NCI-H1048 (cell line): ENCODE results near the gene DOLK.

ENCODE experiments used
- DNase-seq: peaks from one replicate; lab custom pipeline; 2025; lab: John Stamatoyannopoulos, UW

Gene DOLK

DNA sequence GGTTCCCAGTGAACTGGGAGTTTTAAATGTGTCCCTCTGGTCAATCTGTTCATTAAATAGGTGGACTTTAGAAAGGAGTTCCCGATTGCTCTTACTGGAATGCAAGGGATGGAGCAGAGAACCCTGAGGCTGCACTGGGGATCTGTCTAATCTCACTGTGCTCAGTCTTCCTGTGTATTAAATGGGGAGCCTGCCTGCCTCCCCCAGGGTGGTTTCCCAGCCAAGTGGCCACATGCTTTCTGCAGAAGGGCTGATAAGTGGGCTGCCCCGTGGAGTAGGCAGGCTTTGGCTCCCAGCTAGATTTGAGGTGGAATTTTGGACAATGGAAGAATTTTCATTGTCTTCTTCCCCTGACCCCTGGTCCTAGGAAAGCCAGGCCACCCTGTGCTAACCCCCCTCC, 40.7 kb downstream of the DOLK start:
- DNase-seq: no peak

DNA sequence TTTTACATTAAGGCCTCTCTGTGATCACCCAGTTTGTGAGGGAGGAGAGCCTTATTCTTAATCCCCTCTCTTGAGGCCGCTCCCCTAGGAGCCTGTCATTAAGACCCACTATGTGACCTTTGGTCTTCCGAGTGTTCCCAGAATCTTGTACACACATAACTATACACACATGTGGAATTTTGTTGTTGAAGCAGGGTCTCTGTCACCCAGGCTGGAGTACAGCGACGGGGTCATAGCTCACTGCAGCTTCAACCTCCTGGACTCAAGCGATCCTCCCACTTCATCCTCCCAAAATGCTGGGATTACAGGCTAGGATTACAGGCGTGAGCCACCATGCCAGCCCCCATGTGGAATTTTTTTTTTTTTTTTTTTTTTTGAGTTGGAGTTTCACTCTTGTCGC, 41.4 kb downstream of the DOLK start:
- DNase-seq: no peak

DNA sequence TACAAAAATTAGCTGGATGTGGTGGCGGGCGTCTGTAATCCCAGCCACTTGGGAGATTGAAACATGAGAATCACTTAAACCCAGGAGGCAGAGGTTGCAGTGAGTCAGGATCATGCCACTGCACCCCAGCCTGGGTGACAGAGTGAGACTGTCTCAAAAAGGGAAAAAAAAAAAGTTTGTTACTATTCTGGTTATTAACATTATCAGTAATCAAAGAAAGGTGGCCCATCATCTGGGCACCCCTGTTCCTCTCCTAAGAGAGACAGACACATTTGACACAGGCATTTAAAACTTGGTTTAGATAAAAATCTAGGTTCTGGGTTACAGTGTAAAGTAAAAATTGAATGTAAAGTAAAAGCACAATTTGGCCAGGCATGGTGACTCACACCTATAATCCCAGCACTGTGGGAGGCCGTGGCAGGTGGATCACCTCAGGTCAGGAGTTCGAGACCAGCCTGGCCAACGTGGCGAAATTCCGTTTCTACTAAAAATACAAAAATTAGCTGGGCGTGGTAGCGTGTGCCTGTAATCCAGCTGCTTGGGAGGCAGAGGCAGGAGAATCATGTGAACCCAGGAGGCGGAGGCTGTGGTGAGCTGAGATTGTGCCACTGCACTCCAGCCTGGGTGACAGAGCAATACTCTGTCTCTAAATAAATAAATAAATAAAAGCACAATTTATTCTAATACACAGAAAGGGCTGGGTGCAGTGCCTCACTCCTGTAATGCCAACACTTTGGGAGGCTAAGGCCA, 43.4 kb downstream of the DOLK start:
- DNase-seq: no peak

DNA sequence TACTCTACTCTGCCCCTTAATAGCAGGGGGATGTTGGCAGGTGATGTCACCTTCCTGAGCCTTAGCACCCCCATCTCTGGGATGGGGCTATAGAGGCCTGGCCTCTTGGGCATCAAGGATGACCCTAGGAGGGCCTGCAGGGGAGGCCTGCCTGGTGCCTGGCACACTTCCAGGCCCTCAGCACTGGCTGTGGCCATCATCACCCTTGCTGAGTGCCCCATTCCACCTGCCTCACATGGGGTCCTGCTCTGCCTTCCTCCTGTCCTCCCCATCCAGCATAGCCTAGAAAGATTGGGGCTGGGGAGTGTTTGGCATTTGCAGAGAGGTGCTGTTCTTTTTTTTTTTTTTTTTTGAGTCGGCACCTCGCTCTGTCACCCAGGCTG, 44.3 kb downstream of the DOLK start:
- DNase-seq: no peak

DNA sequence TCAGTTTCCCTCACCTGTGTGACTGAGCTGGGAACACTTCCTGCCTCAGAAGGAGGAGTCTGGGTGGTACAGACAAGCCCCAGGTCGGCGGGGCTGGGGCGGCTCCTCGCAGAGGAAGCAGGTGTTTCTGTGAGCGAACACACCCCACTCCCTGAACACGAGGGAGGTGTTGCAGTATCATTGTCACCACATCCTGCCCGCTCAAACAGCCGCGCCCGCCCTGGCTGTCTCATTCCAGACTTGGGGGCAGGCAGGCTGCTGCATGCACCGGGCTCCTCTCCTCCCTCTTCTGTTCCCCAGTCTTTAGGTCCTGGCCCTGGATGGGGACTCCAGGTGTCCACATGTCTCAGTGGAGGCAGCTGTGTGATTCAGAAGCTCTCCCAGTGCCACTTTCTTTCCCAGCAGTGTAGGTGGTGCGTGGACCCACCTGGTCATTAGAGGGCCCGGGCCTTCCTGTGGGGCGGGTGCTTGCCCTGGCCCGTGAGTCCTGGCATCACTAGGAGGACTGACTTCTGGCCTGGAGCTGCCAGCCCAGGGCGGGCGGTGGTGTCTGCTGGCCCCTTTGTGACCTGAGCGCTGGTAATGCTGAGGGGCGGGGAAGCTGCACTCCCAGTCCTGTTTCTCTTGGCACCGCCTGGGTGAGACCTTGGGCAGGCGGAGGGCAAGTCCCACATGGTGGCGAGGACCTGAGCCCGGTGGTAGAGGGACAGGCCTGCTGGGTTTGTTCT, 44.9 kb downstream of the DOLK start:
- DNase-seq: no peak

DNA sequence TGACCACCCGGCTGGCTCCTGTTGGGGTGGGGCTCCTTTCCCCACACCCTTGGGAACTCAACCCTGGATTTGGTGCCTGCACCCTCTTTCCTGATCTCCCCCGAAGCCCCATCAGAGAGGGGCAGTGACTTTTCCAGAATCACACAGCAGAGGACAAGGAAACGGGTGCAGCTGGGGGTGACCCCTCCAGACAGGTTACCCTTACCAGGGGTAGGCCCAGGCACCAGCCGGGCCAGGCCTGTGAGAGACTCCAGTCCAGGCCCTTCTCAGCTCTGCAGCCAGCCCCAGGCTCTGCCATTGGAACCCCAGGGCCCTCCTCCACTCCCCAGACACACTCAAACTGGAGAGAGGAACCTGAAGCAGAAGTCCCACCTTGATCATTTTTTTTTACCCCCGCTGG, 45.6 kb downstream of the DOLK start:
- DNase-seq: no peak

DNA sequence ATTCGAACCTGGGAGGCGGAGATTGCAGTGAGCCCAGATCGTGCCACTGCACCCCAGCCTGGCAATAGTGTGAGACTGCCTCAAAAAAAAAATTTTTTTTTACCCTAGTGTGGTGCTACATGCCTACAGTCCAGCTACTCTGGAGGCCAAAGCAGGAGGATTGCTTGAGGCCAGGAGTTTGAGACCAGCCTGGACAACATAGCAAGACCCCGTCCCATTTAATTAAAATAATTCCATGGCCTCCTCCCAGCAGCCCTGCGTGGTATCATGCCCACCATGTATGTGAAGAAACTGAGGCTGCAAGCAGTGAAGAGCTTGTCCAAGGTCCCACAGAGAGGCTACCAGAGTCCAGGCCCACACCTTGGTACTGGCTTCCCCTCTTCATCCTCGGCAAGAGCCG, 46.0 kb downstream of the DOLK start:
- no peak for DNase-seq

DNA sequence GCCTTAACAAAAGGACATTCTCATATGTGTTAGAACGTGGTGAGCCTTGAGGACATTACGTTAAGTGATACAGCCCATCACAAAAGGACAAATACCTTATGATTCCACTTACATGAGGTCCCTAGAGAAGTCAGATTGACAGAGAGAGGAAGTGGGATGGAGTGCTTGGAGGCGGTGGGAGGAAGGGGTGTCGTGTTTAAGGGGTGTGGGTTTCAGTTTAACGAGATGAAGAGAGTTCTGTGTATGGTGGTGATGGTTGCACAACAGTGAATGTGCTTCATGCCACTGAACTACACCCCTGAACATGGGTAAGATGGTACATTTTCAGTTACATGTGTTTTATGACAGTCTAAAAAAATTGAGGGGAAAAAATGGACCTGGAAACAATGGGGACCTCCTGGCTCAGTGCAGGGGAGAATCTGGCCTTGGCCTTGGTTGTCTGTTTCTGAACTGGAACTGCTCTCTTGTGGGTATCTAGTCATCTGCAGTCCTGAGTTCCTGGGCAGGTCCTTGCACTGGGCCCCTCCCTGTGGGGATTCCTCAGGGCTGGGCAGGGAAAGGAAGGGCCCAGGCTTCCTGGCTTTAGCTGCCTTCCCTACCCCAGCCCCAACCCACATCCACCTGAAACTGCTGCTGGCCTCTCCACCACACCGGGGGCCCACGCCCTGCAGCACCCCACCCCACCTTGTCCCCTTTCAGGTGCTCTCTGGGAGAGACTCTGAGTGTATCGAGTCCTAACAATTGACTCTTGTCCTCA, 47.7 kb downstream of the DOLK start:
- no peak for DNase-seq

DNA sequence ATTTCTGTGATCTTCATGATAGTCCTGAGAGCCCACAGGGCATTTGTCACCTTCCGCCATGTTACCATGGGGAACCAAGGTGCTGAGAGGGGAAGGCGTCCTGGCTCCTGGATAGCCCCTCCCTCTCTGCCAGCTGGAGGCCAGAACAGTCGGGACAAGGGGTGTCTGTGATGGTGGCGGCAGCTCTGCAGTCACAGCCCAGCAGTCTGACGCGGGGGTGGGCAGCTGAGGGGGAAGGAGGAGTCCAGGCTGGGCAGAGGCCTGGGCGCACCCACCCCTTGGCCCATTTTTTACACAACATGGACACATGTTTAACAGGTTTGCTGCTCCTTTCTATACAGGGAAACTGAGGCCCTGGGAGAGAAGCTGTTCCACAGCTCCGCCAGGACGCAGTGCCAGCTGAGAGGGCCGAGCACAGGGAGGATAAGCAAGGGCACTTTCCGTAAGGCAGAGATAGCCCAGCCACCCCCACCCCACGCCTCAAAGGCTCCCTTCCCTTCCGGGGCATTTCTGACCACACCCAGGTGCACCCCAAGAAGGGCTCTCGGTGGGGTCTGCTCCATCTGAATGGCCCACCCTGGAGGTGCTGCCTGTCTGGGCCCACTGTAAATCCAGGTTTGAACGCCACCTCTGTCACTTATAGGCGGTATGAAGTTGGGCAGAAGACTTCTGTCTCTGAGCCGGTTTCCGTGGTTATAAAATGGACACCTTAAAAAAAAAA, 48.4 kb downstream of the DOLK start:
- DNase-seq: no peak

DNA sequence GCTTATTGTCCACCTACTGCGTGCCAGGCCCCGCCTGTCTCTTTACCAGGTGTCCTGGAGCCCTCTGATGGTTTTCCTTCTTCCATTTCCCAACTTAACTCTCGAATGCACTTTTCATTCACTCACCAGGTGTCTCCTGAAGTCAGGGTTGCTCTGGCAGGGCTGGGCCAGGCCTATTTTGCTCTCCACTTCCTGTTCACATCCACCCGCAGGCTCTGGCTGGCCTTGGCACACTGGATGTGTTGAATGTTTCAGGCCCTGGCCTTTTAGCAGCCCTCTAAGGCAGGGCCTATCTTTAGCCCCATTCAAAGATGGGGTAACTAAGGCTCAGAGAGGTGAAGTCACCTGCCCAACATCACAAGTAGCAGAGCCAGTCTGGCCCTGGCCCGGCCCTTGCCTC, 49.0 kb downstream of the DOLK start:
- no peak for DNase-seq

DNA sequence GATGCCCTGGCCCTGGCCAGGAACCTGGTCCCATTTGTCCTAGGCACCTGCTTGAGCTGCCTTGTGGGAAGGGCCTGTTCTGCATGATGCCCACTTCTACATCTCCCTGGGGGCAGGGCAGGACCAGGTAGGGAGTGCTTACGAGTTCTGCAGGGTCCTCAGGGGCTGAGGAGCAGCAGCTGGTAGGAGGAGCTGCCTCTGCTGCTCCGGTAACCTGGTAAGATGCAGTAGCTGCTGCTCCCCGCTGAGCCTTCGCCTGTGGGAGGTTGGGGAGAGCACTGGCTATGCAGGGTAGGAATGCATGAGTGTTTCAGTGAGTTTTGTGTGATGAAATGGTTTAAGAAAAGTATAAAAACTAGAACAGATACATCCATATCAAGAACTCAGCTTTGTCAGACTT, 51.8 kb downstream of the DOLK start:
- DNase-seq: no peak
